Measurements from ENCODE around the gene PDYN. TPM values are rescaled to one million over a fixed set of nuclear protein-coding genes. Genes with fewer than 3 reads are reported as not detected.

The PDYN gene
- total RNA-seq, 1 donor from 2014 or later: 0.19 TPM

Other genes starting within 250 kb of the PDYN start
- 11.4 and 12.3 TPM in 2 replicates for gene SIRPA, start 98.7 kb downstream of the PDYN start, total RNA-seq (ENCODE audit: low replicate concordance)
- gene STK35, start 107.8 kb upstream of the PDYN start, total RNA-seq (ENCODE audit: low replicate concordance): 28.3 and 28.9 TPM in 2 replicates